K562 (cell line): ENCODE results near the gene OR10A3. TPM values are rescaled to one million over a fixed set of nuclear protein-coding genes. Genes with fewer than 3 reads are reported as not detected.
A peak's percentile ranks its signal among the peaks of the same experiment; 100 is the strongest.

Experiments
- CHD4 ChIP-seq: fragments of 200-600 bp; sonication (generic); IDR thresholded peaks from 3 replicates; pipeline ENCODE4 v1.6.1; 2012; ENCODE audit warnings: low read depth, mild to moderate bottlenecking, mixed read lengths, low read length, inconsistent platforms; ENCODE audit not compliant: insufficient read depth, insufficient replicate concordance, poor library complexity, severe bottlenecking
- GABPB1 ChIP-seq: sonication (generic); formaldehyde crosslinking; IDR thresholded peaks from 2 replicates; pipeline ENCODE4 v1.8.0; 2022; ENCODE audit warnings: mild to moderate bottlenecking, missing genetic modification reagents
- NFATC3 ChIP-seq: fragments of 450-650 bp; IDR thresholded peaks from 2 replicates; pipeline ENCODE4 v1.6.1; 2017; ENCODE audit warnings: mild to moderate bottlenecking
- SRSF1 ChIP-seq: fragments of 200-400 bp; formaldehyde crosslinking; IDR thresholded peaks from 2 replicates; pipeline ENCODE4 v1.6.1; 2017; ENCODE audit warnings: mild to moderate bottlenecking, low read depth, low read length, moderate library complexity
- TEAD2 ChIP-seq: fragments of 450-650 bp; IDR thresholded peaks from 2 replicates; pipeline ENCODE4 v1.6.1; 2016; ENCODE audit warnings: missing genetic modification characterization, control low read depth, missing compliant biosample characterization
- TEAD4 ChIP-seq, 2 experiments: sonication (generic) in 1 of 2; formaldehyde crosslinking in 1 of 2; IDR thresholded peaks; 2 replicates each; pipeline versions ENCODE4 v1.6.1 to v1.8.0; 2012 to 2022; ENCODE audit warnings: borderline replicate concordance in 1 of 2, inconsistent platforms in 1 of 2, low read length in 1 of 2, mild to moderate bottlenecking in 1 of 2, missing genetic modification reagents in 1 of 2
- ZNF778 ChIP-seq: fragments of 450-650 bp; formaldehyde crosslinking; IDR thresholded peaks from 2 replicates; pipeline ENCODE4 v1.4.0; 2020; ENCODE audit warnings: mild to moderate bottlenecking, moderate library complexity
- polyA plus RNA-seq, 8 experiments: library from polyadenylated mRNA; depleted of rRNA in 4 of 8; stranded (reverse) in 5 of 8; unstranded in 3 of 8; fragments of >200 nt; fragmentation: Nextera tagmentation in 2 of 8; fragmentation: Illumina TruSeq in 1 of 8; extraction: Ambion mirVana in 2 of 8; extraction: Trizol in 1 of 8; gene quantifications; 2 replicates each; pipeline versions ENCODE4 v1.2.1 to v1.2.3, GENCODE V29; 2011 to 2014; ENCODE audit warnings: inconsistent platforms in 1 of 8, missing spikeins in 1 of 8
- total RNA-seq, 7 experiments: library from RNA; depleted of rRNA in 6 of 7; stranded (reverse); fragments of >200 nt in 6 of 7; fragmentation: Illumina TruSeq in 2 of 7; extraction: Trizol in 2 of 7; gene quantifications; 2 replicates each; pipeline versions ENCODE4 v1.2.1 to v1.2.3, GENCODE V29; 2011 to 2021; ENCODE audit warnings: low replicate concordance in 1 of 7
- TF ChIP-seq, protein P1 (sequence below): fragments of 450-650 bp; IDR thresholded peaks from 2 replicates; pipeline ENCODE4 v1.7.1; 2018; ENCODE audit warnings: mild to moderate bottlenecking, low read depth; ENCODE audit not compliant: partially characterized antibody
- TF ChIP-seq, protein P2 (sequence below): sonication (generic); formaldehyde crosslinking; IDR thresholded peaks from 2 replicates; pipeline ENCODE4 v1.8.0; 2023; ENCODE audit warnings: mild to moderate bottlenecking, missing genetic modification reagents
- TF ChIP-seq, protein P3 (sequence below), 2 experiments: fragments of 450-650 bp; formaldehyde crosslinking in 1 of 2; IDR thresholded peaks; 2 replicates each; pipeline versions ENCODE4 v1.4.0 to v1.6.1; 2014 to 2020; ENCODE audit warnings: mild to moderate bottlenecking in 2 of 2, borderline replicate concordance in 1 of 2, low read depth in 1 of 2
- TF ChIP-seq, protein P4 (sequence below): fragments of 200-800 bp; sonication (Bioruptor generic); IDR thresholded peaks from 2 replicates; pipeline ENCODE4 v1.6.1; 2017; ENCODE audit warnings: missing genetic modification characterization, missing compliant biosample characterization

OR10A3 gene
- total and polyA plus RNA-seq, 9 of the 15 experiments (the other 6 are each of a cell fraction or from before 2014, with no cell fraction given): not detected

DNA sequence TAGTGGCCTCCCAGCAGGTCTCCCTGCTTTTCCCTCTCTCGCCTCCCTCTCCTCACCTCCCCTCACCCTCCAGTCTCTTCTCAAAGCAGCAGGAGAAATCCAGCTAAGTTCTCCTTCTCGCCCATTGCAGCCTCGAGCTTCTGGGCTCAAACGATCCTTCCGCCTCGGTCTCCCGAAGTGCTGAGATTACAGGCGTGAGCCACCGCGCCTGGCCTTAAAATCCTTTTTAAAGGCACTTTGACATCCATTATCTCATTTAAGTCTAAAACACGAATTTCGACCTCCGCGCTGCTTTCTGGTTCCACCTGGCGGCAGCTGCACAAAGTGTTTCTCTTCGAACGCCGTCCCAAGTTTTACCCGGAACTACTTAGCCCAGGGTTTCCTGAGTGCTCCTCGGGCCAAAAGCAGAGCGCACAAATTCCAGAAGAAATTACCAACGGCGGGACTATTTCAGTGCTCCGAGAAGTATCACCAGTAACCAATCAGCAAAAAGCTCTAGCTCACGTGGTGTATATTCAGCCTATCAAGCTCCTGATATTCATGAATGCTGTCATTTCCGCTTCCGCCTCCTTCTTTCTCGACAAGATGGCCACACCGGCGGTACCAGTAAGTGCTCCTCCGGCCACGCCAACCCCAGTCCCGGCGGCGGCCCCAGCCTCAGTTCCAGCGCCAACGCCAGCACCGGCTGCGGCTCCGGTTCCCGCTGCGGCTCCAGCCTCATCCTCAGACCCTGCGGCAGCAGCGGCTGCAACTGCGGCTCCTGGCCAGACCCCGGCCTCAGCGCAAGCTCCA is 45.5 kb upstream of the OR10A3 start, which contains the start of gene EIF3F (continued):
- TF ChIP-seq, protein P1, sequence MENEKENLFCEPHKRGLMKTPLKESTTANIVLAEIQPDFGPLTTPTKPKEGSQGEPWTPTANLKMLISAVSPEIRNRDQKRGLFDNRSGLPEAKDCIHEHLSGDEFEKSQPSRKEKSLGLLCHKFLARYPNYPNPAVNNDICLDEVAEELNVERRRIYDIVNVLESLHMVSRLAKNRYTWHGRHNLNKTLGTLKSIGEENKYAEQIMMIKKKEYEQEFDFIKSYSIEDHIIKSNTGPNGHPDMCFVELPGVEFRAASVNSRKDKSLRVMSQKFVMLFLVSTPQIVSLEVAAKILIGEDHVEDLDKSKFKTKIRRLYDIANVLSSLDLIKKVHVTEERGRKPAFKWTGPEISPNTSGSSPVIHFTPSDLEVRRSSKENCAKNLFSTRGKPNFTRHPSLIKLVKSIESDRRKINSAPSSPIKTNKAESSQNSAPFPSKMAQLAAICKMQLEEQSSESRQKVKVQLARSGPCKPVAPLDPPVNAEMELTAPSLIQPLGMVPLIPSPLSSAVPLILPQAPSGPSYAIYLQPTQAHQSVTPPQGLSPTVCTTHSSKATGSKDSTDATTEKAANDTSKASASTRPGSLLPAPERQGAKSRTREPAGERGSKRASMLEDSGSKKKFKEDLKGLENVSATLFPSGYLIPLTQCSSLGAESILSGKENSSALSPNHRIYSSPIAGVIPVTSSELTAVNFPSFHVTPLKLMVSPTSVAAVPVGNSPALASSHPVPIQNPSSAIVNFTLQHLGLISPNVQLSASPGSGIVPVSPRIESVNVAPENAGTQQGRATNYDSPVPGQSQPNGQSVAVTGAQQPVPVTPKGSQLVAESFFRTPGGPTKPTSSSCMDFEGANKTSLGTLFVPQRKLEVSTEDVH: peak; percentile 84
- TF ChIP-seq GABPB1 (peak; percentile 96), TEAD4 (IDR thresholded peaks at IDR 0.05; ENCODE audit: low read length) (peak; percentile 87), TEAD4 (CRISPR knock-in tag; IDR thresholded peaks at IDR 0.05; ENCODE audit: borderline replicate concordance) (no peak), ZNF778 (CRISPR knock-in tag) (no peak), CHD4 (no peak), NFATC3 (peak; percentile 80; the same call in 1 of the 2 replicates), SRSF1 (no peak), TEAD2 (tag) (peak; percentile 92)
- TF ChIP-seq, protein P2, sequence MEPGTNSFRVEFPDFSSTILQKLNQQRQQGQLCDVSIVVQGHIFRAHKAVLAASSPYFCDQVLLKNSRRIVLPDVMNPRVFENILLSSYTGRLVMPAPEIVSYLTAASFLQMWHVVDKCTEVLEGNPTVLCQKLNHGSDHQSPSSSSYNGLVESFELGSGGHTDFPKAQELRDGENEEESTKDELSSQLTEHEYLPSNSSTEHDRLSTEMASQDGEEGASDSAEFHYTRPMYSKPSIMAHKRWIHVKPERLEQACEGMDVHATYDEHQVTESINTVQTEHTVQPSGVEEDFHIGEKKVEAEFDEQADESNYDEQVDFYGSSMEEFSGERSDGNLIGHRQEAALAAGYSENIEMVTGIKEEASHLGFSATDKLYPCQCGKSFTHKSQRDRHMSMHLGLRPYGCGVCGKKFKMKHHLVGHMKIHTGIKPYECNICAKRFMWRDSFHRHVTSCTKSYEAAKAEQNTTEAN (CRISPR knock-in tag): 0 out of 2 replicates have a peak, but pooled peaks have one; percentile 67
- TF ChIP-seq, protein P3, sequence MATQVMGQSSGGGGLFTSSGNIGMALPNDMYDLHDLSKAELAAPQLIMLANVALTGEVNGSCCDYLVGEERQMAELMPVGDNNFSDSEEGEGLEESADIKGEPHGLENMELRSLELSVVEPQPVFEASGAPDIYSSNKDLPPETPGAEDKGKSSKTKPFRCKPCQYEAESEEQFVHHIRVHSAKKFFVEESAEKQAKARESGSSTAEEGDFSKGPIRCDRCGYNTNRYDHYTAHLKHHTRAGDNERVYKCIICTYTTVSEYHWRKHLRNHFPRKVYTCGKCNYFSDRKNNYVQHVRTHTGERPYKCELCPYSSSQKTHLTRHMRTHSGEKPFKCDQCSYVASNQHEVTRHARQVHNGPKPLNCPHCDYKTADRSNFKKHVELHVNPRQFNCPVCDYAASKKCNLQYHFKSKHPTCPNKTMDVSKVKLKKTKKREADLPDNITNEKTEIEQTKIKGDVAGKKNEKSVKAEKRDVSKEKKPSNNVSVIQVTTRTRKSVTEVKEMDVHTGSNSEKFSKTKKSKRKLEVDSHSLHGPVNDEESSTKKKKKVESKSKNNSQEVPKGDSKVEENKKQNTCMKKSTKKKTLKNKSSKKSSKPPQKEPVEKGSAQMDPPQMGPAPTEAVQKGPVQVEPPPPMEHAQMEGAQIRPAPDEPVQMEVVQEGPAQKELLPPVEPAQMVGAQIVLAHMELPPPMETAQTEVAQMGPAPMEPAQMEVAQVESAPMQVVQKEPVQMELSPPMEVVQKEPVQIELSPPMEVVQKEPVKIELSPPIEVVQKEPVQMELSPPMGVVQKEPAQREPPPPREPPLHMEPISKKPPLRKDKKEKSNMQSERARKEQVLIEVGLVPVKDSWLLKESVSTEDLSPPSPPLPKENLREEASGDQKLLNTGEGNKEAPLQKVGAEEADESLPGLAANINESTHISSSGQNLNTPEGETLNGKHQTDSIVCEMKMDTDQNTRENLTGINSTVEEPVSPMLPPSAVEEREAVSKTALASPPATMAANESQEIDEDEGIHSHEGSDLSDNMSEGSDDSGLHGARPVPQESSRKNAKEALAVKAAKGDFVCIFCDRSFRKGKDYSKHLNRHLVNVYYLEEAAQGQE (IDR thresholded peaks at IDR 0.05; ENCODE audit: borderline replicate concordance): peak; percentile 87
- TF ChIP-seq, protein P3 (CRISPR knock-in tag; IDR thresholded peaks at IDR 0.05; ENCODE audit: low read depth): no peak
- TF ChIP-seq, protein P4, sequence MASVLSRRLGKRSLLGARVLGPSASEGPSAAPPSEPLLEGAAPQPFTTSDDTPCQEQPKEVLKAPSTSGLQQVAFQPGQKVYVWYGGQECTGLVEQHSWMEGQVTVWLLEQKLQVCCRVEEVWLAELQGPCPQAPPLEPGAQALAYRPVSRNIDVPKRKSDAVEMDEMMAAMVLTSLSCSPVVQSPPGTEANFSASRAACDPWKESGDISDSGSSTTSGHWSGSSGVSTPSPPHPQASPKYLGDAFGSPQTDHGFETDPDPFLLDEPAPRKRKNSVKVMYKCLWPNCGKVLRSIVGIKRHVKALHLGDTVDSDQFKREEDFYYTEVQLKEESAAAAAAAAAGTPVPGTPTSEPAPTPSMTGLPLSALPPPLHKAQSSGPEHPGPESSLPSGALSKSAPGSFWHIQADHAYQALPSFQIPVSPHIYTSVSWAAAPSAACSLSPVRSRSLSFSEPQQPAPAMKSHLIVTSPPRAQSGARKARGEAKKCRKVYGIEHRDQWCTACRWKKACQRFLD (CRISPR knock-in tag): peak; percentile 100
